OCI-LY7 (cell line): ENCODE results near the gene SYT7.

Experiments
- CTCF ChIP-seq: fragments of 200-600 bp; sonication (generic); conservative IDR thresholded peaks from 2 replicates; pipeline ENCODE4 v1.5.1; 2014; ENCODE audit warnings: mild to moderate bottlenecking, antibody characterized with exemption, low read length, moderate library complexity, mixed read lengths
- EZH2phosphoT487 ChIP-seq: fragments of 200-600 bp; sonication (generic); IDR thresholded peaks from 2 replicates; pipeline ENCODE4 v1.6.1; 2018; ENCODE audit warnings: low read depth, borderline replicate concordance, mild to moderate bottlenecking, mixed run types, antibody characterized with exemption, low read length, moderate library complexity, mixed read lengths

GRCh38 chr11:61581931-61582330 is 1.1 kb upstream of the SYT7 start:
- TF ChIP-seq CTCF (no peak), EZH2phosphoT487 (no peak)
